BLaER1 (cell line): ENCODE measurements around the gene TTLL5.

ENCODE experiments used
- H3K27ac ChIP-seq: shearing (Covaris generic); formaldehyde crosslinking; 2 replicates; pipeline ENCODE4 v1.8.1; 2022
- H3K27me3 ChIP-seq: shearing (Covaris generic); formaldehyde crosslinking; 2 replicates; pipeline ENCODE4 v1.8.1; 2022
- H3K36me3 ChIP-seq: shearing (Covaris generic); formaldehyde crosslinking; 2 replicates; pipeline ENCODE4 v1.8.1; 2022
- H3K4me1 ChIP-seq: shearing (Covaris generic); formaldehyde crosslinking; 2 replicates; pipeline ENCODE4 v1.8.1; 2022
- H3K4me2 ChIP-seq: shearing (Covaris generic); formaldehyde crosslinking; 2 replicates; pipeline ENCODE4 v1.8.1; 2022
- H3K4me3 ChIP-seq: shearing (Covaris generic); formaldehyde crosslinking; 2 replicates; pipeline ENCODE4 v1.8.1; 2022
- H3K9ac ChIP-seq: shearing (Covaris generic); formaldehyde crosslinking; 2 replicates; pipeline ENCODE4 v1.8.1; 2022
- H3K9me3 ChIP-seq: shearing (Covaris generic); formaldehyde crosslinking; 2 replicates; pipeline ENCODE4 v1.8.1; 2022
- H4K20me1 ChIP-seq: shearing (Covaris generic); formaldehyde crosslinking; 2 replicates; pipeline ENCODE4 v1.8.1; 2022
- Cebpa-rat ChIP-seq: shearing (Covaris generic); IDR thresholded peaks from 2 replicates; pipeline ENCODE4 v1.8.1; 2022

The TTLL5 gene

DNA sequence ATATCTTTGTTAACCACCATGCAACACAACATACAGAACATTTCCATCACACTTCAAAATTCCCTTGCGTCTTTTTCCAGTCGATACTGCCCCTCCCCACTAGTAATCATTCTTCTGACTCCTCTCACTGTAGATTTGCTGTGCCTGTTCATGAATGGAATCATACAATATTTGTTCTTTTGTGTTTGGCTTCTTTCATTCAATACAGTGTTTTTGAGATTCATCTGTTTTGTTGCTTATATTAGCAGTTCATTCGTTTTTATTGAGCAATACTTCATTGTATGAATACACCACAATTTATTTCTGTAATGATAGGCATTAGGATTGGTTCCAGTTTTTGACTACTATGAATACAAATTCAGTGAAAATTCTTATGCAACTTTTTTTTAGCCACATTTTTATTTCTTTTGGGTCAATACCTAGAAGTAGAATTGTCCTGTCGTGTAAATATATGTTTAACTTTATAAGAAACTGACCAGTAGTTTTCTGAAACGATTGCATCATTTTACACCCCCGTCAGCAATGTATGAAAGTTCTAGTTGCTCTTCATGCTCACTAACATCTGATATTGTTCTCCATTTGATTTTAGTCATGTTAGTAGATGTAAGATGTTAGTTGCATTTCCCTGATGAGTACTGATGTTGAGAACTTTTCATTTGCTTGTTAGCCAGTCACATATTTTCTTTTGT lies 193.2 kb downstream of the TTLL5 start:
- Histone ChIP-seq H3K36me3 (peaks cover 16% of the 10 kb centered on the region), H3K4me2 (no peak overlapping the region), H3K4me3 (no peak overlapping the region), H4K20me1 (no peaks in the 10 kb centered on the region), H3K9ac (no peak overlapping the region), H3K27me3 (no peaks in the 10 kb centered on the region), H3K27ac (no peak overlapping the region), H3K9me3 (no peaks in the 10 kb centered on the region), H3K4me1 (no peaks in the 10 kb centered on the region)
- TF ChIP-seq Cebpa-rat = no peak; the same call in 1 of the 2 replicates

GRCh38 chr14:75857199-75857598 lies 196.2 kb downstream of the TTLL5 start:
- H3K27ac ChIP-seq = no peak overlapping the region
- H3K27me3 ChIP-seq = no peaks in the 10 kb centered on the region
- H3K9ac ChIP-seq = no peak overlapping the region
- H3K4me1 ChIP-seq = no peaks in the 10 kb centered on the region
- peaks cover 10% of the 10 kb centered on the region for H3K36me3 ChIP-seq
- no peak for TF ChIP-seq Cebpa-rat
- H3K4me3 ChIP-seq = no peak overlapping the region
- H4K20me1 ChIP-seq = no peaks in the 10 kb centered on the region
- no peak overlapping the region for H3K4me2 ChIP-seq
- H3K9me3 ChIP-seq = no peaks in the 10 kb centered on the region

GRCh38 chr14:75858362-75858761 lies 197.3 kb downstream of the TTLL5 start:
- H3K27ac ChIP-seq = no peak overlapping the region
- H3K36me3 ChIP-seq = peaks cover 12% of the 10 kb centered on the region
- H3K4me2 ChIP-seq = no peak overlapping the region
- TF ChIP-seq Cebpa-rat = no peak
- no peak overlapping the region for H3K9ac ChIP-seq
- no peaks in the 10 kb centered on the region for H3K9me3 ChIP-seq
- H3K4me1 ChIP-seq = no peaks in the 10 kb centered on the region
- H3K4me3 ChIP-seq = no peak overlapping the region
- no peaks in the 10 kb centered on the region for H4K20me1 ChIP-seq
- no peaks in the 10 kb centered on the region for H3K27me3 ChIP-seq

- Histone ChIP-seq H3K27ac (no peak overlapping the region), H4K20me1 (no peaks in the 10 kb centered on the region), H3K4me3 (no peak overlapping the region), H3K36me3 (peaks cover 14% of the 10 kb centered on the region), H3K4me1 (no peaks in the 10 kb centered on the region), H3K4me2 (no peak overlapping the region), H3K9me3 (no peaks in the 10 kb centered on the region), H3K27me3 (no peaks in the 10 kb centered on the region), H3K9ac (no peak overlapping the region)
- TF ChIP-seq Cebpa-rat = no peak
Measured at GRCh38 chr14:75859746-75860145, 198.7 kb downstream of the TTLL5 start.

DNA sequence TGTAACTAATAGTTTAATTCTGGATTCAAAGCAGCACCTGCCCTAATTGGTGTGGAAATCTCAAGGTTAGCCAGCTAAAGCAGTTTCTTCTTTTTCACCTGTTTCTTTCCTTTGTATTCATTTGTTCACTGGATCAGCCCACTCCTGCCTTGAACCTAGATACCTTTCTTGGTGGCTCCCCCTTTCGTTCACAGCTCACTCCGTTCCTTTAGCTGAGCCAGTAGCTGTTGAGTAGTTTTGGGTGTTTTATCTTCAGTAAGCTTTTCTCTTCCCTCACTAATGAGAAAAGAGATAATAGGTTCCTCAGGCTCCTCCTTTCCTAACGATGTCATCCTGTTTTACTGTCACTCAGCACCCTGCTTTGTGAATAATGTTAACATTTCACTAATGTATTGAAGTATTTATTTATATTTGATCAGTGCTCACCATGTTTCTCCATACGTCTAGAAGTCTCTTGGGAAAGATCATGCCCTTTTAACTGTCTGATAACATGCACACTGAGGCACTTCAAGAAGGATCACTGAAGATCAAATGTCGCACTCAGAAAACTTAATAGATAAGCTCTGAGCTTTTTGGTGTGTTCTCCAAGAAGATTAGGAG lies 199.6 kb downstream of the TTLL5 start:
- no peaks in the 10 kb centered on the region for H3K27me3 ChIP-seq
- no peak overlapping the region for H3K4me2 ChIP-seq
- no peak overlapping the region for H3K9ac ChIP-seq
- TF ChIP-seq Cebpa-rat = no peak
- no peak overlapping the region for H3K4me3 ChIP-seq
- no peaks in the 10 kb centered on the region for H4K20me1 ChIP-seq
- no peak overlapping the region for H3K27ac ChIP-seq
- no peaks in the 10 kb centered on the region for H3K4me1 ChIP-seq
- no peaks in the 10 kb centered on the region for H3K9me3 ChIP-seq
- peaks cover 9% of the 10 kb centered on the region for H3K36me3 ChIP-seq

GRCh38 chr14:75861161-75861621 lies 200.1 kb downstream of the TTLL5 start:
- no peak overlapping the region for H3K4me2 ChIP-seq
- peaks cover 8% of the 10 kb centered on the region; the same call in 1 of the 2 replicates for H3K36me3 ChIP-seq
- no peaks in the 10 kb centered on the region for H3K4me1 ChIP-seq
- no peak for TF ChIP-seq Cebpa-rat
- no peaks in the 10 kb centered on the region for H3K9me3 ChIP-seq
- H3K27ac ChIP-seq = no peak overlapping the region
- no peak overlapping the region for H3K9ac ChIP-seq
- no peak overlapping the region for H3K4me3 ChIP-seq
- no peaks in the 10 kb centered on the region for H4K20me1 ChIP-seq
- no peaks in the 10 kb centered on the region for H3K27me3 ChIP-seq

GRCh38 chr14:75863221-75863620 lies 202.2 kb downstream of the TTLL5 start:
- H3K36me3 ChIP-seq = peaks cover 12% of the 10 kb centered on the region; the same call in 1 of the 2 replicates
- H3K27ac ChIP-seq = no peak overlapping the region
- no peak for TF ChIP-seq Cebpa-rat
- H3K4me2 ChIP-seq = no peak overlapping the region
- H3K9me3 ChIP-seq = no peaks in the 10 kb centered on the region
- no peaks in the 10 kb centered on the region for H4K20me1 ChIP-seq
- no peak overlapping the region for H3K9ac ChIP-seq
- H3K4me1 ChIP-seq = no peaks in the 10 kb centered on the region
- no peak overlapping the region for H3K4me3 ChIP-seq
- no peaks in the 10 kb centered on the region for H3K27me3 ChIP-seq

GRCh38 chr14:75864352-75864751 lies 203.3 kb downstream of the TTLL5 start:
- Histone ChIP-seq H3K4me1 (no peaks in the 10 kb centered on the region), H3K9me3 (no peaks in the 10 kb centered on the region), H4K20me1 (no peaks in the 10 kb centered on the region), H3K27ac (no peak overlapping the region), H3K4me3 (no peak overlapping the region), H3K36me3 (peaks cover 17% of the 10 kb centered on the region; the same call in 1 of the 2 replicates), H3K4me2 (no peak overlapping the region), H3K27me3 (no peaks in the 10 kb centered on the region), H3K9ac (no peak overlapping the region)
- no peak for TF ChIP-seq Cebpa-rat

- Histone ChIP-seq H3K27ac (no peak overlapping the region), H3K4me3 (no peak overlapping the region), H3K4me1 (no peaks in the 10 kb centered on the region), H3K9me3 (no peaks in the 10 kb centered on the region), H3K27me3 (no peaks in the 10 kb centered on the region), H3K4me2 (no peak overlapping the region), H4K20me1 (no peaks in the 10 kb centered on the region), H3K36me3 (peaks cover 24% of the 10 kb centered on the region; the same call in 1 of the 2 replicates), H3K9ac (no peak overlapping the region)
- TF ChIP-seq Cebpa-rat = no peak
Measured at GRCh38 chr14:75865531-75865930, 204.5 kb downstream of the TTLL5 start.

GRCh38 chr14:75866970-75867369 lies 205.9 kb downstream of the TTLL5 start:
- Histone ChIP-seq H3K9me3 (no peaks in the 10 kb centered on the region), H3K36me3 (peaks cover 34% of the 10 kb centered on the region), H3K4me1 (no peaks in the 10 kb centered on the region), H3K4me3 (no peak overlapping the region), H3K27me3 (no peaks in the 10 kb centered on the region), H3K9ac (no peak overlapping the region), H4K20me1 (no peaks in the 10 kb centered on the region), H3K4me2 (no peak overlapping the region), H3K27ac (no peak overlapping the region)
- TF ChIP-seq Cebpa-rat = no peak
